Prostate gland (tissue), 2 donors: Measurements from ENCODE around the gene SAMMSON. TPM values are rescaled to one million over a fixed set of nuclear protein-coding genes. Genes with fewer than 3 reads are reported as not detected.

Source experiments
- DNase-seq: peaks from one replicate; pipeline ENCODE4 v3.0.0-alpha.2; 2019; ENCODE audit warnings: low spot score
- H3K27ac ChIP-seq, 2 donors: fragments of 200-600 bp; sonication (generic); 2 replicates each; pipeline ENCODE4 v1.5.1; 2017 to 2019
- H3K27me3 ChIP-seq: fragments of 200-600 bp; sonication (generic); replicated peaks from 2 replicates; pipeline ENCODE4 v1.5.1; 2019; ENCODE audit not compliant: insufficient read depth
- H3K36me3 ChIP-seq, 2 donors: fragments of 200-600 bp; sonication (generic); 1 replicate in 1 of 2; 2 replicates in 1 of 2; pipeline versions ENCODE4 v1.5.1 to v1.8.1; 2017 to 2019
- H3K4me1 ChIP-seq: fragments of 200-600 bp; sonication (generic); replicated peaks from 2 replicates; pipeline ENCODE4 v1.5.1; 2019
- H3K4me3 ChIP-seq, 2 donors: fragments of 200-600 bp; sonication (generic); 2 replicates each; pipeline ENCODE4 v1.5.1; 2017 to 2019
- H3K9me3 ChIP-seq: fragments of 200-600 bp; sonication (generic); 2 replicates; pipeline ENCODE4 v1.5.1; 2017
- POLR2A ChIP-seq: fragments of 450-650 bp; IDR thresholded peaks from one replicate; pipeline ENCODE4 v1.6.1; 2016; ENCODE audit warnings: antibody characterized with exemption, mild to moderate bottlenecking
- POLR2AphosphoS5 ChIP-seq: sonication (generic); formaldehyde crosslinking; IDR thresholded peaks from one replicate; pipeline ENCODE4 v1.6.1; 2017; ENCODE audit warnings: antibody characterized with exemption
- WGBS: methylation state at CpG from one replicate; pipeline ENCODE4 v1.1.5; 2018; 5-methylcytosine and 5-hydroxymethylcytosine counted together
- intact Hi-C: fragments of 100-400 bp; cut with DNase I; formaldehyde crosslinking; loops from one replicate; pipeline ENCODE4 v1.14.2; 2022
- total RNA-seq, 2 donors: library from RNA; depleted of rRNA; stranded (reverse); fragments of >200 nt; gene quantifications; one replicate each; pipeline ENCODE4 v1.1.0, GENCODE V29; 2016
- TF ChIP-seq, protein P1 (sequence below), 4 experiments: fragments of 200-600 bp in 2 of 4; fragments of 450-650 bp in 2 of 4; sonication (generic) in 2 of 4; IDR thresholded peaks; 1 replicate in 3 of 4; 2 replicates in 1 of 4; pipeline ENCODE4 v1.5.1; 2016 to 2019; ENCODE audit warnings: antibody characterized with exemption in 4 of 4, mild to moderate bottlenecking in 2 of 4, moderate library complexity in 2 of 4

Gene SAMMSON
- total RNA-seq, 2 donors from 2014 or later = 0.14 to 2.8 TPM

DNA sequence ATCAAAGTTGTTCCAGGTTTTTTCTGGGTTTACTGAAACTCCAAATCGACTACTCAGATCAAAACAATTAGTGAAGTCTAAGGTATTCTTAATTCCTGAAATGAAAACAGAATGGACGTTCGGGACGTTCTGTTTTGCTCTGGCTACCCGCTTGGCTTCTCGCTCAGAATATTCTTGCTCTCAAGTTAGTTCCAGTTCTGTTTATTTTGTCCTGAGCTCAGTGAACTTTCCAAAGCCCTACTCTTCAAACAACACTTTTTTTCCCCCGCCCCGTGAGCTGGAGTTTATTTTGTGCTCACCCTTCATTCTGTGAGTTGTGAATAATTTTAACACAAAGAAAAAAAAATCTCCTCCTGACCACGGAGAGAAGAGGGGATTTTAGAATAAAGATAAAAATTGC is 72.6 kb downstream of the SAMMSON start:
- 9% methylated on average over 9 of the region's 9 CpGs for WGBS
- Histone ChIP-seq H3K4me1 (no peaks in the 10 kb centered on the region), H3K4me3 (peak overlapping the region; percentile 2 to 13), H3K27me3 (no peaks in the 10 kb centered on the region), H3K27ac (peak overlapping the region; percentile 51 to 57), H3K36me3 (no peaks in the 10 kb centered on the region), H3K9me3 (no peaks in the 10 kb centered on the region)
- TF ChIP-seq POLR2AphosphoS5 (peak; percentile 49), POLR2A (no peak)
- TF ChIP-seq, protein P1, sequence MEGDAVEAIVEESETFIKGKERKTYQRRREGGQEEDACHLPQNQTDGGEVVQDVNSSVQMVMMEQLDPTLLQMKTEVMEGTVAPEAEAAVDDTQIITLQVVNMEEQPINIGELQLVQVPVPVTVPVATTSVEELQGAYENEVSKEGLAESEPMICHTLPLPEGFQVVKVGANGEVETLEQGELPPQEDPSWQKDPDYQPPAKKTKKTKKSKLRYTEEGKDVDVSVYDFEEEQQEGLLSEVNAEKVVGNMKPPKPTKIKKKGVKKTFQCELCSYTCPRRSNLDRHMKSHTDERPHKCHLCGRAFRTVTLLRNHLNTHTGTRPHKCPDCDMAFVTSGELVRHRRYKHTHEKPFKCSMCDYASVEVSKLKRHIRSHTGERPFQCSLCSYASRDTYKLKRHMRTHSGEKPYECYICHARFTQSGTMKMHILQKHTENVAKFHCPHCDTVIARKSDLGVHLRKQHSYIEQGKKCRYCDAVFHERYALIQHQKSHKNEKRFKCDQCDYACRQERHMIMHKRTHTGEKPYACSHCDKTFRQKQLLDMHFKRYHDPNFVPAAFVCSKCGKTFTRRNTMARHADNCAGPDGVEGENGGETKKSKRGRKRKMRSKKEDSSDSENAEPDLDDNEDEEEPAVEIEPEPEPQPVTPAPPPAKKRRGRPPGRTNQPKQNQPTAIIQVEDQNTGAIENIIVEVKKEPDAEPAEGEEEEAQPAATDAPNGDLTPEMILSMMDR (IDR thresholded peaks at IDR 0.05) = no peak
- DNase-seq = peak; percentile 16
- intact Hi-C loops = no loop called here

DNA sequence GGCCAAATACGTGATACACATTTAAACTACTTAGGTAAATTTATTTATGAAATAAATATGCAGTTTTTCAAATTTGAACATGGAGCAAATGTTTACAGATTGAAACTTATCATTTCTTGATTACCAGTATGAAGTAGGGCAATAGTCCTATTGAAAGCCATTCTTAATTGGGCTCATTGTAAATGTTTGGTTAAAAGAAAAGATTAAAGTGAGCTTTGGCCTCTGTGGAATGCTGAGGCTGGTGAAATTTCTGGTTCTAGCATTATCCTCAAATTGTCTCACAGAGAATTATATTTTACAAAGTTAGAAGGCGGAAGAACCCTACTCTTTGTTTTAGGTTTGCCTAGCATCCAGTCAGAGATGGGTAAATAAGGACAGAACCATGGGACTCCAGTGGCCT is 73.2 kb downstream of the SAMMSON start:
- Histone ChIP-seq H3K27ac (peak overlapping the region; percentile 51 to 57), H3K9me3 (no peaks in the 10 kb centered on the region), H3K4me1 (no peaks in the 10 kb centered on the region), H3K27me3 (no peaks in the 10 kb centered on the region), H3K4me3 (no peak overlapping the region), H3K36me3 (no peaks in the 10 kb centered on the region)
- intact Hi-C loops = no loop called here
- no peak for TF ChIP-seq POLR2A
- TF ChIP-seq, protein P1 (IDR thresholded peaks at IDR 0.05) = no peak
- TF ChIP-seq POLR2AphosphoS5 = no peak
- no peak for DNase-seq
- 78% methylated on average over 2 of the region's 2 CpGs for WGBS

DNA sequence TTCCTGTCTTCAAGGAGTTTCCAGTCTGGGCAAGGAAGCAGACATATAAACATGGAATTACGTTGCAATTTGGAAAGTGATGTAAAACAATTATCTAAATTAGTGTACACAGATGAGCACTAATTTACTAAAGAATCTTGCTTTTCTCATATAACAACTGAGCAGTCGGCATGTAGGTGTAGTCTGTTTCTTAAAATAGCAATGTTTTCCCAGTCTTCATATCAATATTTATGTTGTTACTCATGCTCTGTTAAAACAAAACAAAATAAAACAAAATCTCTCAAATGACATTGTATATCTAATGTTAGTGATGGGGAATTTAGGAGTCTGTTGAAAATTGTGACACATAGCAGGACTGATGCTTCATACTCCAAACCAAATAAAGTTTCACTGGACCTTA is 75.6 kb downstream of the SAMMSON start:
- Histone ChIP-seq H3K4me3 (no peak overlapping the region), H3K27me3 (no peaks in the 10 kb centered on the region), H3K9me3 (no peaks in the 10 kb centered on the region), H3K27ac (no peak overlapping the region), H3K36me3 (no peaks in the 10 kb centered on the region), H3K4me1 (no peaks in the 10 kb centered on the region)
- no peak for DNase-seq
- intact Hi-C loops = no loop called here
- 38% methylated on average over 2 of the region's 2 CpGs for WGBS
- TF ChIP-seq POLR2A = no peak
- TF ChIP-seq POLR2AphosphoS5 = no peak
- TF ChIP-seq, protein P1 (IDR thresholded peaks at IDR 0.05) = no peak

DNA sequence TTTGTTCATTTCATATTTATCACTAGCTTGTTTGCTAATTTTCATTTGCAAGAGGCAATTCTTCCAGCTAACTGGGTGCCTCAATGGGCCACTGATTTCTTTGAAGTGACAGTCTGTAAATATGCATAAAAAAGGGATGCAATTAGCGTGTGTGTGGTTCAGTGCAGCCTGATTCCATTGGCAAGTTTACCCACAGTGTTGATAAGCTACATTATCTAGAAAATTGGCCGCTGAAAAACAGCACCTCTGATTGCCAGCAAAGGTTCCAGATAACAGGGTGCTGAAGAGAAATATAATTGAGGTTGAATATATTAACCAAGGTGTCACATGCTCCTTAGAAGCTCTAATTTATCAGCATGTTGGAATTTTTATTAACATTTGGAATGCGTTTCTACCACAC is 76.9 kb downstream of the SAMMSON start:
- Histone ChIP-seq H3K4me3 (no peak overlapping the region), H3K4me1 (no peaks in the 10 kb centered on the region), H3K36me3 (no peaks in the 10 kb centered on the region), H3K27ac (no peak overlapping the region), H3K9me3 (no peaks in the 10 kb centered on the region), H3K27me3 (no peaks in the 10 kb centered on the region)
- TF ChIP-seq POLR2AphosphoS5 = no peak
- TF ChIP-seq POLR2A = no peak
- TF ChIP-seq, protein P1 (IDR thresholded peaks at IDR 0.05) = no peak
- 52% methylated on average over 3 of the region's 3 CpGs for WGBS
- intact Hi-C loops = no loop called here
- DNase-seq = no peak

DNA sequence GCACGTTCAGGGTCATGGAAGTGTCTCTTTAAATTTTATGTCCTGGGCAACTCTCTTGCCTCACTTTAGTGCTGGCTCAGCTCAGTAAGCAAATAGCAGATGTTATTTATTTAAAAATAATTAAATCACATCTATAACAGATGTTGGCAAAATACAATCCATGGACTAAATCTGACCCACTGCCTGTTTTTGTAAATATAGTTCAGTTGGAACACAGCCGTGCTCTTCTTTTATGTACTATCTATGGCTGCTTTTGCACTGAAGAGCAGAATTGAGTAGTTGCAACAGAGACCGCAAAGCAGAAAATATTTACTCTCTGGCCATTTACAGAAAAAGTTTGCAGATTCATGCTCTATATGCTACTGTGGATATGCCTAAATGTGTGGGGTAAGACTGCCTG is 79.2 kb downstream of the SAMMSON start:
- Histone ChIP-seq H3K36me3 (no peaks in the 10 kb centered on the region), H3K27ac (no peak overlapping the region), H3K27me3 (no peaks in the 10 kb centered on the region), H3K4me3 (no peak overlapping the region), H3K9me3 (no peaks in the 10 kb centered on the region), H3K4me1 (no peaks in the 10 kb centered on the region)
- intact Hi-C loops = no loop called here
- WGBS = 59% methylated on average over 3 of the region's 3 CpGs
- TF ChIP-seq, protein P1 (IDR thresholded peaks at IDR 0.05) = no peak
- TF ChIP-seq POLR2A (no peak), POLR2AphosphoS5 (no peak)
- no peak for DNase-seq
